IMR-90 (cell line): ENCODE results near the gene NCAM1.

Source experiments
- BHLHE40 ChIP-seq: fragments of 150-350 bp; IDR thresholded peaks from 2 replicates; pipeline ENCODE4 v1.6.1; 2016; ENCODE audit warnings: mild to moderate bottlenecking, low read depth, low read length
- CEBPB ChIP-seq: IDR thresholded peaks from 2 replicates; pipeline ENCODE4 v1.6.1; 2012; ENCODE audit warnings: low read depth, low read length, improper control_type of control experiment
- CHD1 ChIP-seq: IDR thresholded peaks from 2 replicates; pipeline ENCODE4 v1.6.1; 2012; ENCODE audit warnings: low read depth, low read length, improper control_type of control experiment
- FOS ChIP-seq: fragments of 150-350 bp; IDR thresholded peaks from 2 replicates; pipeline ENCODE4 v1.6.1; 2016; ENCODE audit warnings: low read depth, low read length
- MAFK ChIP-seq: IDR thresholded peaks from 2 replicates; pipeline ENCODE4 v1.6.1; 2012; ENCODE audit warnings: low read depth, low read length, improper control_type of control experiment
- MXI1 ChIP-seq: IDR thresholded peaks from 2 replicates; pipeline ENCODE4 v1.6.1; 2012; ENCODE audit warnings: low read depth, mild to moderate bottlenecking, low read length, moderate library complexity, borderline replicate concordance
- NFE2L2 ChIP-seq: fragments of 150-350 bp; IDR thresholded peaks from 2 replicates; pipeline ENCODE4 v1.6.1; 2016; ENCODE audit warnings: low read depth, mild to moderate bottlenecking, low read length
- POLR2A ChIP-seq: IDR thresholded peaks from 2 replicates; pipeline ENCODE4 v1.6.1; 2012; ENCODE audit warnings: mild to moderate bottlenecking, low read depth, low read length
- RCOR1 ChIP-seq: IDR thresholded peaks from 2 replicates; pipeline ENCODE4 v1.6.1; 2012; ENCODE audit warnings: mild to moderate bottlenecking, low read length, improper control_type of control experiment; ENCODE audit not compliant: insufficient replicate concordance
- RFX5 ChIP-seq: IDR thresholded peaks from 2 replicates; pipeline ENCODE4 v1.8.0; 2012; ENCODE audit warnings: low read depth, mild to moderate bottlenecking, low read length, moderate library complexity
- SMC3 ChIP-seq: fragments of 150-350 bp; IDR thresholded peaks from 2 replicates; pipeline ENCODE4 v1.6.1; 2016; ENCODE audit warnings: low read depth, mild to moderate bottlenecking, antibody characterized with exemption, low read length, moderate library complexity
- TF ChIP-seq, protein P1 (sequence below): conservative IDR thresholded peaks from 2 replicates; pipeline ENCODE4 v1.5.1; 2012; ENCODE audit warnings: mild to moderate bottlenecking, low read depth, low read length, improper control_type of control experiment
- TF ChIP-seq, protein P2 (sequence below): fragments of 150-350 bp; IDR thresholded peaks from 2 replicates; pipeline ENCODE4 v1.6.1; 2017; ENCODE audit warnings: mild to moderate bottlenecking, antibody characterized with exemption, low read length, low read depth

GRCh38 chr11:113065330-113065729 lies 104.1 kb downstream of the NCAM1 start:
- TF ChIP-seq CHD1 (no peak), POLR2A (no peak), MXI1 (no peak), MAFK (no peak), BHLHE40 (no peak), FOS (no peak), SMC3 (no peak), CEBPB (no peak), RFX5 (no peak), RCOR1 (no peak), NFE2L2 (no peak)
- TF ChIP-seq, protein P1, sequence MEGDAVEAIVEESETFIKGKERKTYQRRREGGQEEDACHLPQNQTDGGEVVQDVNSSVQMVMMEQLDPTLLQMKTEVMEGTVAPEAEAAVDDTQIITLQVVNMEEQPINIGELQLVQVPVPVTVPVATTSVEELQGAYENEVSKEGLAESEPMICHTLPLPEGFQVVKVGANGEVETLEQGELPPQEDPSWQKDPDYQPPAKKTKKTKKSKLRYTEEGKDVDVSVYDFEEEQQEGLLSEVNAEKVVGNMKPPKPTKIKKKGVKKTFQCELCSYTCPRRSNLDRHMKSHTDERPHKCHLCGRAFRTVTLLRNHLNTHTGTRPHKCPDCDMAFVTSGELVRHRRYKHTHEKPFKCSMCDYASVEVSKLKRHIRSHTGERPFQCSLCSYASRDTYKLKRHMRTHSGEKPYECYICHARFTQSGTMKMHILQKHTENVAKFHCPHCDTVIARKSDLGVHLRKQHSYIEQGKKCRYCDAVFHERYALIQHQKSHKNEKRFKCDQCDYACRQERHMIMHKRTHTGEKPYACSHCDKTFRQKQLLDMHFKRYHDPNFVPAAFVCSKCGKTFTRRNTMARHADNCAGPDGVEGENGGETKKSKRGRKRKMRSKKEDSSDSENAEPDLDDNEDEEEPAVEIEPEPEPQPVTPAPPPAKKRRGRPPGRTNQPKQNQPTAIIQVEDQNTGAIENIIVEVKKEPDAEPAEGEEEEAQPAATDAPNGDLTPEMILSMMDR = no peak
- TF ChIP-seq, protein P2, sequence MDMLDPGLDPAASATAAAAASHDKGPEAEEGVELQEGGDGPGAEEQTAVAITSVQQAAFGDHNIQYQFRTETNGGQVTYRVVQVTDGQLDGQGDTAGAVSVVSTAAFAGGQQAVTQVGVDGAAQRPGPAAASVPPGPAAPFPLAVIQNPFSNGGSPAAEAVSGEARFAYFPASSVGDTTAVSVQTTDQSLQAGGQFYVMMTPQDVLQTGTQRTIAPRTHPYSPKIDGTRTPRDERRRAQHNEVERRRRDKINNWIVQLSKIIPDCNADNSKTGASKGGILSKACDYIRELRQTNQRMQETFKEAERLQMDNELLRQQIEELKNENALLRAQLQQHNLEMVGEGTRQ = no peak
